OCI-LY1 (cell line): ENCODE data around the gene CSNK1A1.
"Not testable (repeated sequence)": the region's sequence is repeated elsewhere in the genome, so short reads cannot be mapped to it uniquely, and the experiment has no call there.

ENCODE experiments used
- H2AFZ ChIP-seq: fragments of 200-600 bp; sonication (generic), shearing (Covaris generic); 2 replicates; pipeline ENCODE4 v1.6.0; 2014; ENCODE audit warnings: antibody characterized with exemption, mild to moderate bottlenecking, low read length
- H3F3A ChIP-seq: fragments of 200-600 bp; sonication (generic), shearing (Covaris generic); 2 replicates; pipeline ENCODE4 v1.6.0; 2014; ENCODE audit warnings: mild to moderate bottlenecking, antibody characterized with exemption, low read length, moderate library complexity; ENCODE audit not compliant: insufficient read depth
- H3K27ac ChIP-seq: fragments of 200-600 bp; sonication (generic); 2 replicates; pipeline ENCODE4 v1.5.1; 2014; ENCODE audit warnings: low read length, mixed run types, mild to moderate bottlenecking, low read depth; ENCODE audit not compliant: poor library complexity, severe bottlenecking
- H3K27me3 ChIP-seq: fragments of 200-600 bp; sonication (generic); 2 replicates; pipeline ENCODE4 v1.6.0; 2014; ENCODE audit warnings: antibody characterized with exemption, mild to moderate bottlenecking, low read length, moderate library complexity; ENCODE audit not compliant: insufficient read depth
- H3K36me3 ChIP-seq: fragments of 200-600 bp; sonication (generic); 2 replicates; pipeline ENCODE4 v1.6.1; 2014; ENCODE audit warnings: mild to moderate bottlenecking, antibody characterized with exemption, low read length, moderate library complexity, mixed read lengths; ENCODE audit not compliant: insufficient read depth
- H3K4me1 ChIP-seq: fragments of 200-600 bp; sonication (generic); 2 replicates; pipeline ENCODE4 v1.5.1; 2014; ENCODE audit warnings: mild to moderate bottlenecking, low read length, moderate library complexity; ENCODE audit not compliant: insufficient read depth, severe bottlenecking
- H3K4me2 ChIP-seq: fragments of 200-600 bp; sonication (generic), shearing (Covaris generic); 2 replicates; pipeline ENCODE4 v1.6.1; 2014; ENCODE audit warnings: low read length
- H3K4me3 ChIP-seq: fragments of 200-600 bp; sonication (generic); 2 replicates; pipeline ENCODE4 v1.5.1; 2014; ENCODE audit warnings: low read length, low read depth, mild to moderate bottlenecking, mixed read lengths; ENCODE audit not compliant: poor library complexity, severe bottlenecking
- H3K79me2 ChIP-seq: fragments of 200-600 bp; shearing (Covaris generic); 2 replicates; pipeline ENCODE4 v1.6.1; 2016; ENCODE audit warnings: mixed run types, low read length, mixed read lengths; ENCODE audit not compliant: insufficient read depth
- H3K9ac ChIP-seq: fragments of 200-600 bp; sonication (generic), shearing (Covaris generic); 2 replicates; pipeline ENCODE4 v1.6.1; 2014; ENCODE audit warnings: mild to moderate bottlenecking, low read length, mixed read lengths
- H3K9me2 ChIP-seq: fragments of 200-600 bp; sonication (generic), shearing (Covaris generic); 2 replicates; pipeline ENCODE4 v1.6.1; 2014; ENCODE audit warnings: low read depth, mild to moderate bottlenecking, low read length, mixed read lengths
- H3K9me3 ChIP-seq: fragments of 200-600 bp; shearing (Covaris generic); 2 replicates; pipeline ENCODE4 v1.6.1; 2014; ENCODE audit warnings: low read length, mixed read lengths
- H4K20me1 ChIP-seq: fragments of 200-600 bp; sonication (generic), shearing (Covaris generic); 2 replicates; pipeline ENCODE4 v1.6.0; 2016; ENCODE audit warnings: mild to moderate bottlenecking, low read length; ENCODE audit not compliant: insufficient read depth
- EZH2 ChIP-seq: fragments of 200-600 bp; sonication (generic), shearing (Covaris generic); IDR thresholded peaks from 2 replicates; pipeline ENCODE4 v1.8.0; 2017; ENCODE audit warnings: borderline replicate concordance, mixed run types, mild to moderate bottlenecking, antibody characterized with exemption, low read length, moderate library complexity, mixed read lengths
- TF ChIP-seq, protein P1 (sequence below): fragments of 200-600 bp; sonication (generic), shearing (Covaris generic); IDR thresholded peaks from 2 replicates; pipeline ENCODE4 v1.5.1; 2017; ENCODE audit warnings: mild to moderate bottlenecking, antibody characterized with exemption, low read length, moderate library complexity, mixed read lengths

CSNK1A1 gene

DNA sequence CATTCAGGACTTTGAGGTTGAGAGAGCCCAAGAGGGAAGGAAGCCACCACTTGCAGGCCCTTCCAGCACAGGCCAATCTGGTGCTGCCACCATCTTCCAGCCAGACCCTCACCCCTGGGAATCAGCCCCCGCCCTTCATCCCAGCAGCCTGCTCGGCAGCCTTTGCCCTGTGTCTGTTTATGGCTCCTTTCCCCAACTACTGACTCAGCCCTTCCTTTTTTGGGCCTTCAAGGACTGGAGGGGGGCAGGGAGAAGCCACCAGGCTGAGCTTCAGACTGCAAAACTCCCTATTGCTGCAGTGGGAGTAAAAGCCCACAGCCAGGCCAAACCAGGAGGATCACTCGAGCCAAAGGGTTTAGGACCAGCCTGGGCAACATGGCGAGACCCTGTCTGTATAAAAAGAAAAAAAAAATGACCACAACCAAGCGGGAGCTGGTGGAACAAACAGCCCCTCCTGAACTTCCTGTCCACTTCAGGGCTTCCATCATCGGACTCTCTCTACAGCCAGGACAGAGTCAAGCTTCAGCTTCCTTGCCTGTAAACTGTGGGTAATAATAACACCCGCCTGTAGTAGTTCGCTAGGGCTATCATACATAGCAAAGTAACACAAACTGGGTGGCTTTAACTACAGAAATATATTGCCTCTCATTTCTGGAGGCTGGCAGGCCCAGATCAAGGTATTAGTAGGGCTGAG is 86.3 kb downstream of the CSNK1A1 start:
- Histone ChIP-seq H2AFZ (no peak overlapping the region), H3K9me3 (no peaks in the 10 kb centered on the region), H3K4me1 (no peaks in the 10 kb centered on the region), H3K4me3 (no peak overlapping the region), H3K27ac (no peak overlapping the region), H3F3A (no peaks in the 10 kb centered on the region), H3K27me3 (peaks cover 3% of the 10 kb centered on the region), H3K9me2 (no peaks in the 10 kb centered on the region), H4K20me1 (no peaks in the 10 kb centered on the region), H3K4me2 (no peak overlapping the region), H3K79me2 (no peaks in the 10 kb centered on the region), H3K36me3 (no peaks in the 10 kb centered on the region), H3K9ac (no peak overlapping the region)
- TF ChIP-seq, protein P1, sequence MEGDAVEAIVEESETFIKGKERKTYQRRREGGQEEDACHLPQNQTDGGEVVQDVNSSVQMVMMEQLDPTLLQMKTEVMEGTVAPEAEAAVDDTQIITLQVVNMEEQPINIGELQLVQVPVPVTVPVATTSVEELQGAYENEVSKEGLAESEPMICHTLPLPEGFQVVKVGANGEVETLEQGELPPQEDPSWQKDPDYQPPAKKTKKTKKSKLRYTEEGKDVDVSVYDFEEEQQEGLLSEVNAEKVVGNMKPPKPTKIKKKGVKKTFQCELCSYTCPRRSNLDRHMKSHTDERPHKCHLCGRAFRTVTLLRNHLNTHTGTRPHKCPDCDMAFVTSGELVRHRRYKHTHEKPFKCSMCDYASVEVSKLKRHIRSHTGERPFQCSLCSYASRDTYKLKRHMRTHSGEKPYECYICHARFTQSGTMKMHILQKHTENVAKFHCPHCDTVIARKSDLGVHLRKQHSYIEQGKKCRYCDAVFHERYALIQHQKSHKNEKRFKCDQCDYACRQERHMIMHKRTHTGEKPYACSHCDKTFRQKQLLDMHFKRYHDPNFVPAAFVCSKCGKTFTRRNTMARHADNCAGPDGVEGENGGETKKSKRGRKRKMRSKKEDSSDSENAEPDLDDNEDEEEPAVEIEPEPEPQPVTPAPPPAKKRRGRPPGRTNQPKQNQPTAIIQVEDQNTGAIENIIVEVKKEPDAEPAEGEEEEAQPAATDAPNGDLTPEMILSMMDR = no peak
- TF ChIP-seq EZH2 = no peak

DNA sequence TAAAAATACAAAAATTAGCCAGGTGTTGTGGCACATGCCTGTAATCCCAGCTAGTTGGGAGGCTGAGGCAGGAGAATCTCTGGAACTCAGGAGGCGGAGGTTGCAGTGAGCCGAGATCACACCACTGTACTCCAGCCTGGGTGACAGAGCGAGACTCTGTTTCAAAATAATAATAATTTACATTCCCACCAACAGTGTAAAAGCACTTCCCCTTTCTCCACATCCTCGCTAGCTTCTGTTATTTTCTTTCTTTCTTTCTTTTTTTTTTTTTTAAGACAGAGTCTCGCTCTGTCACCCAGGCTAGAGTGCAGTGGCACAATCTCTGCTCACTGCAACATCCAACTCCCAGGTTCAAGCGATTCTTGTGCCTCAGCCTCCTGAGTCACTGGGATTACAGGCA is 89.3 kb downstream of the CSNK1A1 start:
- H3F3A ChIP-seq, H4K20me1 ChIP-seq, H3K27me3 ChIP-seq, H3K4me1 ChIP-seq, H3K36me3 ChIP-seq, H3K4me2 ChIP-seq, H2AFZ ChIP-seq, H3K9me3 ChIP-seq, H3K27ac ChIP-seq, H3K79me2 ChIP-seq, H3K4me3 ChIP-seq, H3K9me2 ChIP-seq, H3K9ac ChIP-seq: not testable (repeated sequence)

- no peaks in the 10 kb centered on the region for H3F3A ChIP-seq
- no peaks in the 10 kb centered on the region for H3K36me3 ChIP-seq
- H3K4me2 ChIP-seq = no peak overlapping the region
- H3K27ac ChIP-seq = no peak overlapping the region
- no peaks in the 10 kb centered on the region for H3K9me2 ChIP-seq
- no peaks in the 10 kb centered on the region for H4K20me1 ChIP-seq
- no peaks in the 10 kb centered on the region for H3K79me2 ChIP-seq
- no peak overlapping the region for H3K4me3 ChIP-seq
- no peaks in the 10 kb centered on the region for H3K4me1 ChIP-seq
- peaks cover 3% of the 10 kb centered on the region; the same call in 1 of the 2 replicates for H3K27me3 ChIP-seq
- H3K9me3 ChIP-seq = no peaks in the 10 kb centered on the region
- TF ChIP-seq, protein P1 = no peak
- no peak for TF ChIP-seq EZH2
- H2AFZ ChIP-seq = no peak overlapping the region
- no peak overlapping the region for H3K9ac ChIP-seq
Observed at GRCh38 chr5:149459891-149460290, 91.3 kb downstream of the CSNK1A1 start.

DNA sequence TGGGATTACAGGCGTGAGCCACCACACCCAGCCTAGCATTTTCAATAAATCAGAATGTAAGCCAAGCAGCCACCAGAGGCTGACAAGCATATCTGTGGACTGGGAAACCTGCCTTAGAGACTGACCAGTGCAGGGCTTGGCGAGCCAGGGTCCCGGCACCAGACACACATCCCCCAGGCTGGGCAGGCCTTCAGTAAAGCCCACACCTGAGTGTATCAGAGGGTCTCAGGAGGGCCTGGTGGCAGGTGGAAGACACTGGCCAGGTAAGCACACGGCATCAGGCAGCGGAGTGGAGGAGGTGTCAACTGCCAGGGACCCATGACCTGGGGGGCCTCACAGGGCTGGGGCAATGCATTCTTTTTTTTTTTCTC is 93.9 kb downstream of the CSNK1A1 start:
- Histone ChIP-seq H3K79me2 (no peaks in the 10 kb centered on the region), H3K9me3 (no peaks in the 10 kb centered on the region), H3K4me3 (no peak overlapping the region), H3K4me1 (no peaks in the 10 kb centered on the region), H3K27ac (no peak overlapping the region), H2AFZ (no peak overlapping the region), H3K9me2 (no peaks in the 10 kb centered on the region), H3K27me3 (peaks cover 3% of the 10 kb centered on the region; the same call in 1 of the 2 replicates), H3K9ac (no peak overlapping the region), H4K20me1 (no peaks in the 10 kb centered on the region), H3F3A (no peaks in the 10 kb centered on the region), H3K4me2 (no peak overlapping the region), H3K36me3 (no peaks in the 10 kb centered on the region)
- no peak for TF ChIP-seq EZH2
- TF ChIP-seq, protein P1 = no peak
